22Rv1 (cell line): ENCODE results near the gene SLC26A4.

ENCODE experiments used
- CTCF ChIP-seq: fragments of 450-650 bp; IDR thresholded peaks from 2 replicates; pipeline ENCODE4 v1.5.1; 2017; ENCODE audit warnings: mild to moderate bottlenecking
- ZFX ChIP-seq: fragments of 450-650 bp; IDR thresholded peaks from 2 replicates; pipeline ENCODE4 v1.6.1; 2017; ENCODE audit warnings: antibody characterized with exemption, borderline replicate concordance

GRCh38 chr7:107715531-107715930 is 54.9 kb downstream of the SLC26A4 start:
- TF ChIP-seq CTCF, result no peak
- no peak for TF ChIP-seq ZFX
